Measurements from ENCODE around the gene INPP5D. TPM values are rescaled to one million over a fixed set of nuclear protein-coding genes. Genes with fewer than 3 reads are reported as not detected.

The INPP5D gene
- total RNA-seq, 1 donor from 2014 or later = 18.3 TPM

DNA sequence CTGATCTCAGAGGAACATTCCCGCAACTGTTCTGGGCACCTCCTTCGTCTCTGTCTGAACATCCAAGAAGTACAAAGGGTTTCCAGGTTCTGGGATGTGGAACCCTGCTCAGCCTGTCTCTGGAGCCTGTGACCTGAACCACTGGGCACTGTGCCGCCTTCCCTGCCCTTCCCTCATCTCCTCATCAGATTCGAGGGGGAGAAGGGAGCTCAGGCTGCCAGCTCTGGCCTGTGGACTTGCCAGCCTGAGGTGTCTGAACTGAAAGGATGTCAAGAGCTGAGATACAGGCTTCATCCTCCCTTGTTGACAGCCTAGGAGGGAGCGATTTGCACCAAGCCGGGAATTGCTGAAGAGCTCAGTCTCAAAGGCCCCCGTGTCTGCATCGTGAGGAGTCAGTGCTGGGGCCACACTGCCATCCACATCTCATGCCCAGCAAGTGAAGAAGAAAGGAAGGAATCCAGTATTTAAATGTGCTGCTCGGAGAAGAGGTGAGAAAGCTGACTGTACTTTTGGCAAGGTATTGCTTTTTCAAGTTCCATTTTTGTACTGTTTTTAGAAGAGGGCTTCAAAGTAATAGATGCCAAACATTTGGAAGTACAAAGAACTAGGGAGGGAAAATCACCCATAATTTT lies 15.1 kb upstream of the INPP5D start:
- Mint-ChIP-seq H3K27ac (no peak overlapping the region), H3K4me1 (ENCODE audit: unreplicated experiment) (peaks cover 6% of the 10 kb centered on the region), H3K36me3 (no peaks in the 10 kb centered on the region), H3K4me3 (no peak overlapping the region), H3K27me3 (peaks cover 21% of the 10 kb centered on the region), H3K9me3 (peaks cover 6% of the 10 kb centered on the region)
- TF ChIP-seq, protein P1, sequence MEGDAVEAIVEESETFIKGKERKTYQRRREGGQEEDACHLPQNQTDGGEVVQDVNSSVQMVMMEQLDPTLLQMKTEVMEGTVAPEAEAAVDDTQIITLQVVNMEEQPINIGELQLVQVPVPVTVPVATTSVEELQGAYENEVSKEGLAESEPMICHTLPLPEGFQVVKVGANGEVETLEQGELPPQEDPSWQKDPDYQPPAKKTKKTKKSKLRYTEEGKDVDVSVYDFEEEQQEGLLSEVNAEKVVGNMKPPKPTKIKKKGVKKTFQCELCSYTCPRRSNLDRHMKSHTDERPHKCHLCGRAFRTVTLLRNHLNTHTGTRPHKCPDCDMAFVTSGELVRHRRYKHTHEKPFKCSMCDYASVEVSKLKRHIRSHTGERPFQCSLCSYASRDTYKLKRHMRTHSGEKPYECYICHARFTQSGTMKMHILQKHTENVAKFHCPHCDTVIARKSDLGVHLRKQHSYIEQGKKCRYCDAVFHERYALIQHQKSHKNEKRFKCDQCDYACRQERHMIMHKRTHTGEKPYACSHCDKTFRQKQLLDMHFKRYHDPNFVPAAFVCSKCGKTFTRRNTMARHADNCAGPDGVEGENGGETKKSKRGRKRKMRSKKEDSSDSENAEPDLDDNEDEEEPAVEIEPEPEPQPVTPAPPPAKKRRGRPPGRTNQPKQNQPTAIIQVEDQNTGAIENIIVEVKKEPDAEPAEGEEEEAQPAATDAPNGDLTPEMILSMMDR (conservative IDR thresholded peaks at IDR 0.05) = no peak
- DNase-seq (ENCODE audit: extremely low spot score, unreplicated experiment) = no peak

GRCh38 chr2:233047206-233047605 lies 12.9 kb upstream of the INPP5D start:
- TF ChIP-seq, protein P1 (conservative IDR thresholded peaks at IDR 0.05) = no peak
- H3K9me3 Mint-ChIP-seq = peaks cover 6% of the 10 kb centered on the region
- no peak for DNase-seq (ENCODE audit: extremely low spot score, unreplicated experiment)
- peak overlapping the region; percentile 79 for H3K27ac Mint-ChIP-seq
- peaks cover 43% of the 10 kb centered on the region for H3K27me3 Mint-ChIP-seq
- peaks cover 14% of the 10 kb centered on the region for H3K4me1 Mint-ChIP-seq (ENCODE audit: unreplicated experiment)
- no peaks in the 10 kb centered on the region for H3K36me3 Mint-ChIP-seq
- H3K4me3 Mint-ChIP-seq = no peak overlapping the region

DNA sequence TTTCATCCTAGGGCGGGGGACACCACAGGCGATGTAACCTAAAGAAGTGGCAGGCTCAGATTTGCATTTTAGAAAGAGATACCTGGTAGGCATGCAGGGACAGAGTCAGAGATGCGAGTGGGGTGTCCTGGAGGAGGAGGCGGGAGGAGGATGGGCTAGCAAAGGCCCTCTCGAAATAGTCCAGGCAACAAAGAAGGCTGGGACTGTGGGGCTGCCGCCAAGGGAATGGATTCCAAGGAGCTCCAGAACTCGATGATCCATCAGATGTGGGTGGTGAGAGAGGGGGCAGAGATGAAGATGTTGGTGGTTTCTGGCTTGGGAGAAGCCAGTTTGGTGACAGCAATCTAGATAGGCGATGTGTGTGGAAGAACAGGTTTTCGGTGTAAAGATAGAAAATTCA lies 12.5 kb upstream of the INPP5D start:
- H3K4me3 Mint-ChIP-seq = peak overlapping the region; percentile 60

DNA sequence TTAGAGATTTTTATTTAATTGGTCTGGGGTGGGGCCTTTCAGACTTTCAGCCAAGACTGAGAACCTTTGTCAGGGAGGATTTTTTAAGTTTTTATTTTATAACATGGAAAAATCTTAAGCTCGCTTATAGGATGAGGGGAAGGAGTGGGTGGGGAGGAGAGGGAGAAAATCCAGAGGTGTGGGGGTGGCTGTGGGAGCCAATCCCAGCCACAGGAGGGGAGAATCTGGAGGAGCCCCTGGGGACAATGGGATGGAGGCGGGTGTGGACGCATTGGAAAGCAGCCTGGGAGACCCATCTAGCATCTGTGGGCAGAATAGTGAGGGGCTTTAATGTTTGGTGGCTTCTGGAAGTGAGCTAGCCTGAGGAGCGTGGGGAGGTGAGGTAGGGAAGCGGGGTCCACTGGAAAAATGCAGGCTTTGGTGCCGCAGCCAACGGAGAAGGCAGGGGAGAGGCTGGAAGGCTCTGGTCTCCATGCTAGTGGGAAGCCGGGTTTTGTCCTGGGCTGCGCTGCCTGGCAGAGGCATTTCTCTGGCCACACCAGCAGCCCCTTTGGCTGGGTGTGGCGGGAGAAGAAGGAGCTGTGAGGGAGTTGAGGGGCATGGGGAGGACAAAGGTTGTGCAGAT lies 11.5 kb upstream of the INPP5D start:
- peaks cover 52% of the 10 kb centered on the region for H3K27me3 Mint-ChIP-seq
- peak overlapping the region; percentile 26 for H3K27ac Mint-ChIP-seq
- peaks cover 6% of the 10 kb centered on the region for H3K9me3 Mint-ChIP-seq
- H3K36me3 Mint-ChIP-seq = no peaks in the 10 kb centered on the region
- H3K4me3 Mint-ChIP-seq = peak overlapping the region; percentile 41
- TF ChIP-seq, protein P1 (conservative IDR thresholded peaks at IDR 0.05) = no peak
- no peak for DNase-seq (ENCODE audit: extremely low spot score, unreplicated experiment)
- peaks cover 14% of the 10 kb centered on the region for H3K4me1 Mint-ChIP-seq (ENCODE audit: unreplicated experiment)

More for the DNA sequence above, 12.5 kb upstream of the INPP5D start:
- DNase-seq (ENCODE audit: extremely low spot score, unreplicated experiment) = no peak
- Mint-ChIP-seq H3K4me1 (ENCODE audit: unreplicated experiment) (peaks cover 14% of the 10 kb centered on the region), H3K9me3 (peaks cover 6% of the 10 kb centered on the region), H3K27me3 (peaks cover 47% of the 10 kb centered on the region), H3K27ac (peak overlapping the region; percentile 79), H3K36me3 (no peaks in the 10 kb centered on the region)
- TF ChIP-seq, protein P1 (conservative IDR thresholded peaks at IDR 0.05) = no peak

GRCh38 chr2:233049194-233049761 lies 10.9 kb upstream of the INPP5D start:
- TF ChIP-seq, protein P1 (conservative IDR thresholded peaks at IDR 0.05) = no peak
- Mint-ChIP-seq H3K4me3 (peak overlapping the region; percentile 41), H3K4me1 (ENCODE audit: unreplicated experiment) (peaks cover 14% of the 10 kb centered on the region), H3K27me3 (peaks cover 58% of the 10 kb centered on the region), H3K36me3 (no peaks in the 10 kb centered on the region), H3K27ac (peak overlapping the region; percentile 26), H3K9me3 (peaks cover 6% of the 10 kb centered on the region)
- DNase-seq (ENCODE audit: extremely low spot score, unreplicated experiment) = no peak
